ENCODE data around the gene STX17. TPM values are rescaled to one million over a fixed set of nuclear protein-coding genes. Genes with fewer than 3 reads are reported as not detected.

Gene STX17
- total and polyA plus RNA-seq, 10 of the 15 experiments (the other 5 are each of a cell fraction or from before 2014, with no cell fraction given), result 11.5 to 29.3 (median 20.0) TPM

DNA sequence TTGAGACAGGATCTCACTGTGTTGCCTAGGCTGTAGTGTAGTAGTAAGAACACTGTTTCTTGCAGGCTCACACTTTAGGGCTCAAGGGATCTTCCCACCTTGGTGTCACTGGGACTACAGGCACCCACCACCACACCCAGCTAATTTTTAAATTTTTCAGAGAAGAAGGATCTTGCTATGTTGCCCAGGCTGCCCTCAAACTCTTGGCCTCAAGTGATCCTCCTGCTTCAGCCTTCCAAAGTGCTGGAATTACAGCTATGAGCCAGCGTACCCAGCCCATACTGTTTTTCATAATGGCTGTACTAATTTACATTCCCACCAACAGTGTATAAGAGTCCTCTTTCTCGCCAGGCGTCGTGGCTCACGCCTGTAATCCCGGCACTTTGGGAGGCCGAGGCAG lies 5.1 kb downstream of the STX17 start (continued):
- no peak for TF ChIP-seq PRDM15 (CRISPR knock-in tag; IDR thresholded peaks at IDR 0.05)
- TF ChIP-seq EP300 (IDR thresholded peaks at IDR 0.05; ENCODE audit: borderline replicate concordance in 1 of 2, control insufficient read depth in 1 of 2, low read depth in 2 of 2, low read length in 2 of 2), result no peak
- no peak for TF ChIP-seq PAX5 (IDR thresholded peaks at IDR 0.05; ENCODE audit: borderline replicate concordance, low read depth, low read length)
- no peak for TF ChIP-seq CEBPZ (IDR thresholded peaks at IDR 0.05; ENCODE audit: low read depth, low read length)
- no peak for TF ChIP-seq NR2F1 (conservative IDR thresholded peaks at IDR 0.05)
- TF ChIP-seq SMARCA5 (IDR thresholded peaks at IDR 0.05), result no peak
